NCI-H1105 treated with DMSO at 0.1 percent for 48 hours (cell line): Measurements from ENCODE around the gene SENP2.
"Not testable (repeated sequence)": the region's sequence is repeated elsewhere in the genome, so short reads cannot be mapped to it uniquely, and the experiment has no call there.

Source experiments
- DNase-seq: peaks from one replicate; lab custom pipeline; 2025; lab: John Stamatoyannopoulos, UW

SENP2 gene

GRCh38 chr3:185647880-185648210 lies 61.8 kb downstream of the SENP2 start:
- no peak for DNase-seq

DNA sequence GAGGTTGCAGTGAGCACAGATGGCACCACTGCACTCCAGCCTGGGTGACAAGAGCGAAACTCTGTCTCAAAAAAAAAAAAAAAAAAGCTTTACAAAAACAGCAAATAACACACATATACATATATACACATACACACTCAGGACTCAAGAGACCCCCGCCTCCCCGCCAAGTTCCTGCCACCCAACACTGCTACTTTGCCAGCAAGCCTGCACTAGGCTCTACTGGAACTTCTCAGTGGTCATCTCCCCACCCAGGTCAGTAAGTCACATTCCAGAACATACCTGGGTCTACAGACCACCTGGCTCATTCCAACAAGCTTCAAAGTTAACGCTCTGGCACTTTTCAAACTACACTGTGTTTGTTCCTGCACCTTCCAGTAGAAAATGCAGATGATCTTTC lies 62.3 kb downstream of the SENP2 start:
- no peak for DNase-seq

DNA sequence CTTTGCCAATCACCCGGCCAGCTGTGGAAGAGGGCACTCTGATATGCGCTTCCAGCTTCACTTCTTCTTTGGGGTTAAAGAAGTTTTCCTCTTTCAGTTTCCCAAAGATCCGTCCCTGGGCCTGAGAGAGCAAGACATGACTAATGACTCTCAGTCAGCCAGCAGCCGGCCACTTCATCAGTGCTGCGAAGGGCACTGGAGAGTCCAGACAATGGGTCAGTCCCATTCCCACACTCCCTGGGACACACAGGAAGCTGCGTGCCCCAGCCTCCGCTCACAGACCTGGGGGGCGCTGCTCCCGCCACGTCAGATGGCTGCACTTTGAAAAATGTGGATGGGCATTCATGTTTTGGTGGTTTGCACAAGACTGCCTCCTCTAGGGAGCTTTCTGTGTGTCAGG lies 63.3 kb downstream of the SENP2 start:
- no peak for DNase-seq

- no peak for DNase-seq
Measured at GRCh38 chr3:185651971-185652370, 65.9 kb downstream of the SENP2 start.

- DNase-seq = no peak
Measured at GRCh38 chr3:185653949-185654757, 68.1 kb downstream of the SENP2 start.

DNA sequence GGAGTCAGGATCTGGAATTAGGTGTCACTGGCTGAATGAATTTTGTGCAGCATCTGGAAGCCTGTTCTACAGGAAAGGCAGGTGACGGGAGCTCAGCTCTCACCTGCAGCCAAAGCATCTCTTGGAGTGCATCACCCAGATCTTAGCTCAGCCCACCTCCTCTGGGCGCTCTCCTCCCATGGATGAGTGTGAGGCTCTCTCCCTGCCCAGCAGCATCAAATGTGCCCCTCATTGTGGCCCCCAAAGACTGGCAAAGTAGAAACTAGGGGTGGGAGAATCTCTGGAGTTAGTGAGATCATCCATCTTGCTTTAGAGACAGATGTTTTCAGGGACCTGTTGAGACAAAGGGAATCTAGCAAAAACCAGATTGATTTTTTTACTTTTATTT lies 68.7 kb downstream of the SENP2 start:
- no peak for DNase-seq

- no peak for DNase-seq
Measured at GRCh38 chr3:185655426-185656320, 69.6 kb downstream of the SENP2 start.

GRCh38 chr3:185656321-185656840 lies 70.3 kb downstream of the SENP2 start:
- no peak for DNase-seq

DNA sequence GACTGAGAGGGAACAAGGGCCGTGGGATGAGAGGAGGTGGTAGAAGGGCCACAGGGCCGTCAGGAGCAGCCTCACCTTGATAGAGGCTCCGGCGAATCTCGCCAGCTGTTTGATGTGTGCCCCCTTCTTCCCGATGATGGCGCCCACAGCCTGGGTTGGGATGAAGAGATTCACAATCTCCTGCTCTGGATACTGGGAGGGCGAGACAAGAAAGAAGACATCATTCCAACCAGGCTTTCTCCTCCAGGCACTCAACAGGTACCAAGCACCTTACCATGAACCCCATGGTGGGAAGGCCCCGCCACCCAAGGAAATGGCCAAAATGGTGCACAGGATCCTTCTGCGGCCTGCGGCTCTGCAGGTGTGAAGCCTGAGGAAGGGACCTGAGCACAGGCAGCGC lies 71.1 kb downstream of the SENP2 start:
- no peak for DNase-seq

- DNase-seq = no peak
Measured at GRCh38 chr3:185657691-185658503, 71.8 kb downstream of the SENP2 start.

DNA sequence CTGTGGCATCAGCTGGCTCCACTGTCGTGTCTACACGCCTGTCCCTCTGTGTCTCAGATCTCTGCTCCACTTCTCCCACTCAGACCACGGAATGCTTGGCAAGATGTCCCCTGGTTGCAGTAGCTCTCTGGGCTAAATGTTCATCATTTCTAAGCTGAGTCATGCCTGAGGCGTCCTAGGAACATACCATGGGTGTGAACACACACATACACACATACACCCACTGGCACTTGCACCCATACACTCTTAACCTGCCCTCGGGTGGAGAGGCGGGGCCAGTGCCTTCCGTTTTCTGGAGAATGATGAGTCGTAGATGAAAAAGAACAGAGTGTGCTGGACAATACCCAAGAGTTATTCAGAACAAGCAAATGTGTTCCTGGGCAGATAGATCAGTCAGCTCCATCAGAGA lies 72.4 kb downstream of the SENP2 start:
- DNase-seq = no peak

- DNase-seq = no peak
Measured at GRCh38 chr3:185658943-185659342, 72.8 kb downstream of the SENP2 start.

DNA sequence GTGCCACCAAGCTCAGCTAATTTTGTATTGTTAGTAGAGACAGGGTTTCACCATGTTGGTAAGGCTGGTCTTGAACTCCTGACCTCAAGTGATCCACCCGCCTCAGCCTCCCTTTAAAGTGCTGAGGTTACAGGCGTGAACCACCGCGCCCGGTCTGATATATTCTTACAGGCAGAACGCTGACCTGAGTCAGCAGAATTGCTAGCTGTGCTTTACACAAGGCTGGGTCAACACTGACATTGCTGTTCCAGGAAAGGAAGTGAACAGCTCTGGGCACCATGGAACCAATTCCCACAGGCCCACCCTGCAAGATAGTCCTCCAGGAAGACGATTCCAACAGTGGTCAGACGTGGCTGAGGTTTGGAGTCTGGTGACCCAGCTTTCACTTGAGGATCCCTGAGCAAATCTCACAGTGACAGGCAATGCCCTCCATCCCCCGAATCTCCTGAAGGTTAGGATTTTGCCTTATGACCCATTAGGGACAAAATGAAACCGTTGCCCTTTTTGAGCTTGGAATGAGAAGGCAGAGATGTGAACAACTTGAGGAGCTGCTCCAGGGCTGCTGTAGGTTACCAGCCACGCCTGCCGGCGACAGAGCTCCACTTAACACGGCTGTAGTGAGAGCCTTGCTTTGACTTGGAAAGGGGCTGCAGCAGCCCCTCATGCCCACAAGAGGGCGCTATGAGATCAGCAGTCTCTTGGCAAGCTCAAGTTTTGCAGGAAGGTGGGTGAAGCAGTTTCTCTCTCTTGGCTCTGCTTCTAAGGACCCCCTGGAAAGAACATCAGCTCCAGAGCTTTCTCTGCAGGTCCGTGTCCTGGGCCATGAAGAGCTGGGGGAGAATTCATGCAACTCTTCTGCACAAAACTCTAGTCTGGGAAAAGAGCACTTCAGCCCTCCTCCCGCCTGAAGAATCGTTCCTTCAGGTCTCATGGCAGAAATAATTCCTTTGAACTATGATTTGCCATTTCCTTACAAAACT lies 74.1 kb downstream of the SENP2 start:
- DNase-seq = peak; percentile 94

GRCh38 chr3:185661296-185661695 lies 75.2 kb downstream of the SENP2 start:
- not testable (repeated sequence) for DNase-seq

DNA sequence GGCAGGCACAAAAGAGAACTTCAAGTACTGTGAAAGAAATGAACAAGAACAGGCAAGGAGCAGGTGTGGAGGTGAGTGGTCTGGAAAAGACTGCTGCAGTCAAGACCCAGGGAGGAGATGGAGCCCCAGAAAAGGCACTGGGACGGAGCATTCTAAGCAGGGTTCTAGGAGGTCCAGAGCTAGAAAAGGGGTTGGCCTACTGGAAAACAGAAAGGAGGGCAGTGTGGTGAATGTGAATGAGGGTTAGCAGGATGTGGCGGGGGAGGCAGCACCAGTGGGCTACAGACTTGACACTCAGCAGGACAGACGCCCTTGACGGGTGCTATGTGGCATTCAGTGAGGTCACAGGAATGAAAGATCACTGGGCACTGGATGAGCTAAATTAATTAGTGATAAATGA lies 75.7 kb downstream of the SENP2 start:
- DNase-seq = no peak

DNA sequence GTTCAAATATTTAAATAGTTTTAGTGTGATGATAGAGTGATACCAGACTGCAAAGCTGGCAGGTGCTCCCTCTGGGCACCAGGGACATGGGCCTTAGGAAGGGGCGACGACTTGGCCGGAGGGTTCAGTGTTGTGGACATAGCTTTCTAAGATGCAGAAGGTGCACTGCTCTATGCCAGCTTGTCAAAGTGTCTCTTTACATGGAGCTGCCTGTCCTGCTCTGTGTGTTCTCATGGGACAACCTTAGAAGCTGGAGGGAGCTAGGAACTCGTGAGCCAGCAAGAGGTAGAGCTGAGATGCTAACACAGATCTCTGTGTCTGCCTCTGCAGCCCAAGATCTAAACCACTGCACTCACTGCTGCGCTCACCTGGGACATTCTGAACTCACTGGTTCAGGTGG lies 77.8 kb downstream of the SENP2 start:
- no peak for DNase-seq

- no peak for DNase-seq
Measured at GRCh38 chr3:185667574-185667973, 81.5 kb downstream of the SENP2 start.

GRCh38 chr3:185677146-185677829 lies 91.2 kb downstream of the SENP2 start:
- DNase-seq = peak; percentile 70

GRCh38 chr3:185678027-185678426 lies 91.9 kb downstream of the SENP2 start:
- DNase-seq = no peak

DNA sequence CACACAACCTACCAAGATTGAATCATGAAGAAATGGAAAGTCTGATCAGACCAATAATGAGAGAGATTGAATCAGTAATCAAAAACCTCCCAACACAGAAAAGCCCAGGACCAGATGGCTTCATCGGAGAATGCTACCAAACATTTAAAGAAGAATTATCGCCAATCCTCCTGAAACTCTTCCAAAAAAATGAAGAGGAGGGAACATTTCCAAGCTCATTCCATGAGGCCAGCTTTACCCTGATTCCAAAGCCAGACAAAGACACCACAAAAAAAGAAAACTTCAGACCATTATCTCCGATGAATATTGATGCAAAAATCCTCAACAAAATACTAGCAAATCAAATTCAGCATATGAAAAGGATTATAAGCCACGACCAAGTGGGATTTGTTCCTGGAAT lies 94.1 kb downstream of the SENP2 start:
- no peak for DNase-seq
